ENCODE data around the gene INO80C. TPM values are rescaled to one million over a fixed set of nuclear protein-coding genes. Genes with fewer than 3 reads are reported as not detected.

The INO80C gene
- total RNA-seq (2021): 51.1 and 53.3 TPM in 2 replicates
- long read RNA-seq, transcript INO80C-202 (5 exons, 974 nt): major isoform, 24 of 50 reads
- long read RNA-seq, partial matches to known transcripts: 1 of 50 reads
- long read RNA-seq, other reads (novel, unspliced or antisense): 14 of 50 reads

GRCh38 chr18:35497370-35498197 lies at the start of gene INO80C:
TSS of gene INO80C (minus strand) at chr18:35497960. CDS start at chr18:35497874, 86 bp downstream.
- TF ChIP-seq, protein P1, sequence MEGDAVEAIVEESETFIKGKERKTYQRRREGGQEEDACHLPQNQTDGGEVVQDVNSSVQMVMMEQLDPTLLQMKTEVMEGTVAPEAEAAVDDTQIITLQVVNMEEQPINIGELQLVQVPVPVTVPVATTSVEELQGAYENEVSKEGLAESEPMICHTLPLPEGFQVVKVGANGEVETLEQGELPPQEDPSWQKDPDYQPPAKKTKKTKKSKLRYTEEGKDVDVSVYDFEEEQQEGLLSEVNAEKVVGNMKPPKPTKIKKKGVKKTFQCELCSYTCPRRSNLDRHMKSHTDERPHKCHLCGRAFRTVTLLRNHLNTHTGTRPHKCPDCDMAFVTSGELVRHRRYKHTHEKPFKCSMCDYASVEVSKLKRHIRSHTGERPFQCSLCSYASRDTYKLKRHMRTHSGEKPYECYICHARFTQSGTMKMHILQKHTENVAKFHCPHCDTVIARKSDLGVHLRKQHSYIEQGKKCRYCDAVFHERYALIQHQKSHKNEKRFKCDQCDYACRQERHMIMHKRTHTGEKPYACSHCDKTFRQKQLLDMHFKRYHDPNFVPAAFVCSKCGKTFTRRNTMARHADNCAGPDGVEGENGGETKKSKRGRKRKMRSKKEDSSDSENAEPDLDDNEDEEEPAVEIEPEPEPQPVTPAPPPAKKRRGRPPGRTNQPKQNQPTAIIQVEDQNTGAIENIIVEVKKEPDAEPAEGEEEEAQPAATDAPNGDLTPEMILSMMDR (conservative IDR thresholded peaks at IDR 0.05): no peak

More at GRCh38 chr18:35497370-35498197, at the start of gene INO80C:
- H2BK5ac ChIP-seq (ENCODE audit: insufficient read length, low read length): no peak within 1 kb of the TSS
- Mint-ChIP-seq H3K27me3 (ENCODE audit: low read depth) (peaks cover 1% of the 10 kb centered on the region), H3K4me3 (peak within 1 kb of the TSS; percentile 95), H3K9me3 (no peaks in the 10 kb centered on the region; a peak in 1 of 5 replicates), H3K36me3 (ENCODE audit: insufficient read depth in 1 of 3, low read depth in 3 of 3) (peaks cover 0 to 2% (median 0%) of the 10 kb centered on the region in 3 experiments; a peak in 3 of 7 replicates), H3K27ac (peak within 1 kb of the TSS; percentile 99 to 100 (median 99)), H3K4me1 (peaks cover 45 to 48% of the 10 kb centered on the region in 2 experiments)
- no peak within 1 kb of the TSS for H3K27ac ChIP-seq (ENCODE audit: insufficient read length, low read depth, low read length)
- H2BK20ac ChIP-seq (ENCODE audit: low read depth, low read length, poor library complexity, severe bottlenecking): no peak within 1 kb of the TSS
- peaks cover 4% of the 10 kb centered on the region for H3K23me2 ChIP-seq (ENCODE audit: insufficient read length, low read depth, low read length, poor library complexity, severe bottlenecking)
- peak within 1 kb of the TSS; percentile 78 for H3K4me2 ChIP-seq (ENCODE audit: insufficient read depth, insufficient read length, low read length)
- H3K9ac ChIP-seq (ENCODE audit: extremely low read depth, insufficient read length, low read length): peak within 1 kb of the TSS; percentile 54
- no peak within 1 kb of the TSS for H4K8ac ChIP-seq (replicated peaks; ENCODE audit: insufficient read length, low read depth, low read length)
- no peak within 1 kb of the TSS for H2BK15ac ChIP-seq (ENCODE audit: low read depth, low read length)
- no peak within 1 kb of the TSS for H2AK5ac ChIP-seq (ENCODE audit: insufficient read length, low read length)
- H3K27me3 ChIP-seq (ENCODE audit: insufficient read depth, low read length): no peaks in the 10 kb centered on the region
- no peak within 1 kb of the TSS for H3K56ac ChIP-seq (ENCODE audit: insufficient read length, low read depth, low read length)
- H4K91ac ChIP-seq (ENCODE audit: insufficient read length, low read depth, low read length): no peak within 1 kb of the TSS
- H3K23ac ChIP-seq (ENCODE audit: insufficient read length, low read depth, low read length): no peak within 1 kb of the TSS
- WGBS (ENCODE audit: extremely low coverage, insufficient read length, low lambda C conversion rate): no CpG with 5 or more reads among the region's 61 CpGs
- H4K5ac ChIP-seq (ENCODE audit: insufficient read length, low read depth, low read length): no peak within 1 kb of the TSS
- H3K4ac ChIP-seq (ENCODE audit: low read depth, low read length): no peak within 1 kb of the TSS
- peak; percentile 91 for DNase-seq
- H2BK120ac ChIP-seq (ENCODE audit: low read depth, low read length, poor library complexity, severe bottlenecking): no peak within 1 kb of the TSS
- peaks cover 18% of the 10 kb centered on the region; the same call in 1 of the 2 replicates for H3K79me2 ChIP-seq (ENCODE audit: insufficient read depth, low read length)
- no peak within 1 kb of the TSS for H2AFZ ChIP-seq (ENCODE audit: low read length)
- H3K18ac ChIP-seq (ENCODE audit: insufficient read length, low read depth, low read length): peak within 1 kb of the TSS; percentile 87
- H3T11ph ChIP-seq (ENCODE audit: low read length): no peak within 1 kb of the TSS
- no peaks in the 10 kb centered on the region for H4K20me1 ChIP-seq (ENCODE audit: control insufficient read depth, insufficient read depth, insufficient read length)
- peaks cover 15% of the 10 kb centered on the region; the same call in 1 of the 2 replicates for H3K4me1 ChIP-seq (ENCODE audit: insufficient read depth, low read length)
- no peaks in the 10 kb centered on the region for H3K79me1 ChIP-seq (ENCODE audit: insufficient read depth, low read depth, low read length, poor library complexity, severe bottlenecking)
- H3K14ac ChIP-seq (ENCODE audit: insufficient read depth, low read length): peak within 1 kb of the TSS; percentile 93; the same call in 1 of the 2 replicates
- H2BK12ac ChIP-seq (ENCODE audit: insufficient read length, low read depth, low read length): no peak within 1 kb of the TSS
- H3K9me3 ChIP-seq (ENCODE audit: control insufficient read depth, low read depth, low read length): no peaks in the 10 kb centered on the region
